Measurements from ENCODE around the gene PGLYRP3. TPM values are rescaled to one million over a fixed set of nuclear protein-coding genes. Genes with fewer than 3 reads are reported as not detected.

PGLYRP3 gene, protein sequence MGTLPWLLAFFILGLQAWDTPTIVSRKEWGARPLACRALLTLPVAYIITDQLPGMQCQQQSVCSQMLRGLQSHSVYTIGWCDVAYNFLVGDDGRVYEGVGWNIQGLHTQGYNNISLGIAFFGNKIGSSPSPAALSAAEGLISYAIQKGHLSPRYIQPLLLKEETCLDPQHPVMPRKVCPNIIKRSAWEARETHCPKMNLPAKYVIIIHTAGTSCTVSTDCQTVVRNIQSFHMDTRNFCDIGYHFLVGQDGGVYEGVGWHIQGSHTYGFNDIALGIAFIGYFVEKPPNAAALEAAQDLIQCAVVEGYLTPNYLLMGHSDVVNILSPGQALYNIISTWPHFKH
- not detected for polyA plus RNA-seq (ENCODE audit: insufficient read length in 4 of 4)

DNA sequence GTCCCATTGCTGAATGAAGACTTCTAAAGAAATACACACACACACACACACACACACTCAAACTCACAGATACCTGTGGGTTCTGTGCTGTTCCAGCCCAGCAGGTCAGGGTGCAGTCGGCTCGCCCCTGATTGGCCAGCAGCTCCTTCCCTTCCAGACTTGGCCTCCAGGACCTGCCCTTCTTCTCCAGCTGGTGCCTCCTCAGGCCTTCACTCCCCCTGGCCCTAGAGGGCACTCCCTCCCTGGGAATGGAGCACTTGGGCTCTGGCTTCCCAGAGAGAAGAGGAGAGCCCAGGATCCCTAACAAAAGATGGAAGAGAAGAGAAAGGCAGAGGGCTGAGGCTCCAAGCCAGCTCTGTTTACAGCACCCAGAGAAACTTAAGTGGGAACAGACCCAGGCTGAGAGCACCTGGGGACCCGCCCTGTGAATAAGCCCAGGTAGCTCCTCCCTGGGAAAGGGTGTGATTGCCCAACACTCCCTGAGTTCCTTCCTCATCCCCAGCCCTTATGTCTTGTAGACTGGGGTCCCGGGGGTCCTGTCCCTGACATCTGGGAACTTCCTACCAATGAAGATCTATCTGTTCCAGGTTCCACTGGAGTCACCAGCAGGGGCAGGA lies at the start of gene PGLYRP3:
PGLYRP3 (minus strand) TSS at position 383 of the 617 bp plus-strand sequence. CDS start 2,287 bp downstream, outside the sequence.
- no peak for DNase-seq (ENCODE audit: low read depth in 4 of 4, low spot score in 3 of 4)

DNA sequence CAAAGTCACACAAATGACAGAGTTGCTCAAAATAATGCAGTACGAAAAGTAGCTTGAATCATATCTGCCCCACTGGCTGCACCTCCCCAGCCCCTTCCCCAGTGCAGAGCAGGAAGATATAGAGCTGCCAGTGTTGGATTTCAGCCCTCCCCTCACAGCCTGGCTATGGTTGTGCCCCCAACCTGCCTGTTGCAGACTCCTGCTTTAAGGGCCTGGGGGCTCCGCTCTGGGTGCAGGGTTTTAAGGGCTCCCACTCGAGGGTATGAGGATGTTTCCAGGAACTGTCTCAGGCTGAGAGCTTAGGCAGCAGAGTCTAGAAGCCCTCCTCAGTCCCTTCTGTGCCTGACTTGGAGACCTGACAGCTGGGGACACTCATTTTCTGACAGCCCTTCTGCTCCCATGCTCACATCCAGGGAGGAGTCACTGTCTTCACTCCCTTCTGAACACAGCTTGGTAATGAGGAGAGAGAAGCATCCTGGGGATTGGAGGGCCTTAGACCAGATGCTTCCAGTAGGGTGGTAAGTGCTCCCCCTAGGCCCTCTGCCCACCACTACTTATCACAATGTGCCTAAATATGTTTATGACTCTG lies 49.5 kb upstream of the PGLYRP3 start:
- DNase-seq (ENCODE audit: low read depth in 4 of 4, low spot score in 3 of 4): peak; percentile 46 to 60 (median 54)

DNA sequence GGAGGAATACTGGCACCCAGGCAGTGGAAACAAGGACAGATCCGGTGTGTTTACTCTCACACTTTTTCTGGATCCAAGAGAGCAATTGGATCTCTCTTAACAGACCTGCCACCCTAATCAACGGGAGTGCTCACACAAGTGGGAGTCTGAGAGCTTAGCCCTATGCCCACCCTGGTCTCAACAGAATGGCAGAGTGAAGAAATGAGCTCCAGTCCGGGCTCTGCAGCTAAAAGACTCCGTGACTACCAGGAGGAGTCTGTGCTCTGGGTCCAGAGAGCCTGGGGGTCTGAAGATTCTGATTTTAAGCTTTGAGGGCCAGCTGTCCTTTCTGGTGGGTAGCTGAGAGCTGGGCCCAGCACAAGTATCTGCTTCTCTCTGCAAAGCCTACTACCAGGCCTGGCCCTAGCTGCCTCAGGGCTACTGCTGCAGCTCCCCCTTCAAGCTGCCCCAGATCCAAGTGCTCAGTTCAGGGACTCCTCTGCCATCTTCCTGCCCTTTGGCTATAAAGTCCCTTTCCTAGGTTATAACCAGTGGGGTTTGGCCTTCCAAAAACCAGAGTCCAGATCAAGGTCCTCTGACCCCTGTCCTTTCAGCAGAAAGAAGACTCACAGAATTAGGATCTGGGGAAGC lies 48.8 kb upstream of the PGLYRP3 start:
- DNase-seq (ENCODE audit: low read depth in 4 of 4, low spot score in 3 of 4): no peak

DNA sequence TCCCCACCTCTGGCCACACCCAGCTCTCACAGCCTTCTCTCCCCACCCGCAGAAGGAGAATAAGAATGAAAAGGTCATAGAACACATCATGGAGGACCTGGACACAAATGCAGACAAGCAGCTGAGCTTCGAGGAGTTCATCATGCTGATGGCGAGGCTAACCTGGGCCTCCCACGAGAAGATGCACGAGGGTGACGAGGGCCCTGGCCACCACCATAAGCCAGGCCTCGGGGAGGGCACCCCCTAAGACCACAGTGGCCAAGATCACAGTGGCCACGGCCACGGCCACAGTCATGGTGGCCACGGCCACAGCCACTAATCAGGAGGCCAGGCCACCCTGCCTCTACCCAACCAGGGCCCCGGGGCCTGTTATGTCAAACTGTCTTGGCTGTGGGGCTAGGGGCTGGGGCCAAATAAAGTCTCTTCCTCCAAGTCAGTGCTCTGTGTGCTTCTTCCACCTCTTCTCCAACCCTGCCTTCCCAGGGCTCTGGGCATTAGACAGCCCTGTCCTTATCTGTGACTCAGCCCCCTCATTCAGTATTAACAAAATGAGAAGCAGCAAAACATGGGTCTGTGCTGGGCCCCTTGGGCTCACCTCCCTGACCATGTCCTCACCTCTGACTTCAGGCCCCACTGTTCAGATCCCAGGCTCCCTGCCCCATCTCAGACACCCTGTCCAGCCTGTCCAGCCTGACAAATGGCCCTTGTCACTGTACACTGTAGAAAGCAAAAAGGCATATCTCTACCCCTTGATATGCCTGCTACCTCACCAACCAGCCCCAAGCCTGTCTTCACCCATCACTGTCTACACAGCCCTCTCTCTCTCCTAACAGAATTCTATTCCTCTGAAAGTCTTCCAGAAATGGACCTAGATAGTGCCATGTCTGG lies 48.1 kb upstream of the PGLYRP3 start:
- DNase-seq (ENCODE audit: low read depth in 4 of 4, low spot score in 3 of 4): no peak

DNA sequence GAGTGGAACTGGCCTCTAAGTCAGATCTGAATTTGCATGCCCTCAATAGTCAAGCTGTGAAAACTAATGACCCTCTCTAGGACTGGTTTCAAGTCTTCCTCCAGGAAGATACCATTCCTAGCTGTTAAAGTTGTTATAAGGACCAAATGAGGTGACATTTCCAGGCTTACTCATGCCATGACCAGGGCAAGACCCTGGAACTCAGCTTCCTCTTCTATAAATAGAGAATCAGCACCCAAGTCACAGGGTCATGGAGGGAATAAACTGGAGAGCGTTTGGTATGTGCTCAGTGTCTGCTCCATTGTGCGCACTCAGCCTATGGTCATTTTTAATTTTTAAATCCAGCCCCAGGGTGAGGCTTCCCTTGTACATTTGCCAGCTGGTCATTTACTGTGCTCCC lies 47.4 kb upstream of the PGLYRP3 start:
- no peak for DNase-seq (ENCODE audit: low read depth in 4 of 4, low spot score in 3 of 4)

DNA sequence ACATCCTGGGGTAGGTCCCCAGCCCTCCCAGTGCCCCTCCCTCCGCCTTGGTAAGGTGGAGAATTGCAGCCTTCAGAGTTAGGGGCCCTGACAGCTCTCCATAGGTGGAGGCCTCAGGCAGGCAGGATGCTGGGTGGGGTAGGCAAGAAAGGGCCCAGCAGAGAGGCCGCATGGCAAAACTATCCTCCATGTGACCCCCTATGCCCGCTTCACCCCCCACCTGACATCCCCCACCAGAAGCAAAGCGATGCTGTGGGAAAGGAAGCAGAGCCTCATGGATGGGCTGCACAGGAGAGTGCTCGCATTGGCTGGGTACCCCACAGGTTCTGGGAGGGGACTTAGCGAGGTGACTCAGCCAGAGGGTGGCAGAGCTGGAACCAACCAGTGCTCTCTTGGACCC lies 46.5 kb upstream of the PGLYRP3 start:
- no peak for DNase-seq (ENCODE audit: low read depth in 4 of 4, low spot score in 3 of 4)

DNA sequence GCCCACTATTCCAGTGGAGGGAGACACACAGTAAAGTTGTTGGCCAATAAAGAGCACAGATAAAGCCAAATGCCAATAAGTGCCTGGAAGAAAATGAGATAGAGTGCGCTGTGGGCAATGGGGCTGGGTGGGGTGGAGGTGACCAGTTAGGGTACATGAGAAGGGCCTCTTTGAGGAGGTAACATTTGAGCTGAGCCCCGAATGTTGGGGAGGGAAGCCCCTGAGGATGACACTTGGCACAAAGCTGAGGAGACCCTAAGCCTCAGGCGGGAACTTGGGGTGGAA lies 45.9 kb upstream of the PGLYRP3 start:
- DNase-seq (ENCODE audit: low read depth in 4 of 4, low spot score in 3 of 4): no peak

DNA sequence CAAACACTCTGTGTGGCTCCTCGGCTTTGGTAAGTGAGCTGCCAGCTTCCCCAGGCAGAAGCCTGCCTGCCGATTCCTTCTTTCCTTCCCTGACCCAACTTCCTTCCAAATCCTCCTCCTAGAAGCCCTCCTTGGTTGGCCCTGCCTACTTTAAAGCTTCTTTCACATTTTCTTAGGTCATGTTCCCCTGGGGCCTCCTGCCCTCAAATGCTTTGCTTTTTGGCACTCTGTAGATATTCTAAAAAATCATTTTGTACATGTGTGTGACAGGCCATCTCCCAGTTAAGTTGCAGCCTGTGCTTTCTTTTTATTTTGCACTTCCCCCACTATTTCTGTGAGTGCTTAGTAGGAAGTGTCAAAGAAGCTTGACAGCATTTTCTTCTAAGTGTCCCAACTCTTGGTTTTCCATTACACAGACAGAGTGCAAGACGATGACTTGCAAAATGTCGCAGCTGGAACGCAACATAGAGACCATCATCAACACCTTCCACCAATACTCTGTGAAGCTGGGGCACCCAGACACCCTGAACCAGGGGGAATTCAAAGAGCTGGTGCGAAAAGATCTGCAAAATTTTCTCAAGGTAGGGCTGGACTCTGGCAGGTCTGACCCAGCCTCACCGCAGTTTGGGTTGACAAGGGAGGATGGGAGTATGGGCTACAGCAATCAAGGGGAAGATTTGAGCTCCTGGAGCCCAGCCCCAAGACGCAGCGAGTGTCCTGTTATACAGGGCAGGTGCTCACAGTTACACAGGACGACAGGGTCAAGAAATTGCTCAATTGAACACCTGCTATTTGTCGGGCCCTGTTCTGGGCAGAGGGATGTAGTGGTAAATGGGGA lies 45.3 kb upstream of the PGLYRP3 start, which contains the start of gene S100A9:
S100A9 (plus strand) TSS at position 2 of the 838 bp plus-strand sequence; CDS start at position 432, 430 bp downstream.
- DNase-seq (ENCODE audit: low read depth in 4 of 4, low spot score in 3 of 4): no peak

DNA sequence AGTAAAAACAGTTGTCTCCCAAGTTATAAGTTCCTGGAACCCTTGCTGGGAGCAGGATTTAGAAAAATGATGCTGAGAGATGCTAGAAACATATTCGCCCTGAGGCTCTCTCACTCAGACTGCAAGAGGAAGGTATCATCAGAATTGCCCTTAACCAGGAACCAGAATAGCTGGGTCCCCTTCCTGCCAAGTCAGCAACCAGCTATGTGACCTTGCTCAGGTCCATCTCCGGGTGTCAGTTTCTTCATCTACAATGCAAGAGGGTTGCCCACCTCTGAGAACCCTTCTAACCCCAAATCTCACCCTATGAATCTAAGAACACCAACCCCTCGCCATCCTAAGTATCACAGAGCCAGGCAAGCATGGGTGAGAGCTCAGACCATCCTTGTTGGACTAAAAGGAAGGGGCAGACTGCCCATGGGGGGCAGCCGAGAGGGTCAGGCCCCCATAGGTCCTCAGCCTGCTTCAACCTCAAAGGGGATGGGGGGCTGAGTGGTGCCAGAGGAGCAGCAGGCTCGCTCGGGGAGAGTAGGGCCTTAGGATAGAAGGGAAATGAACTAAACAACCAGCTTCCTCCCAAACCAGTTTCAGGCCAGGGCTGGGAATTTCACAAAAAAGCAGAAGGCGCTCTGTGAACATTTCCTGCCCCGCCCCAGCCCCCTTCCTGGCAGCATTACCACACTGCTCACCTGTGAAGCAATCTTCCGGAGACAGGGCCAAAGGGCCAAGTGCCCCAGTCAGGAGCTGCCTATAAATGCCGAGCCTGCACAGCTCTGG lies 44.5 kb upstream of the PGLYRP3 start:
- DNase-seq (ENCODE audit: low read depth in 4 of 4, low spot score in 3 of 4): no peak

DNA sequence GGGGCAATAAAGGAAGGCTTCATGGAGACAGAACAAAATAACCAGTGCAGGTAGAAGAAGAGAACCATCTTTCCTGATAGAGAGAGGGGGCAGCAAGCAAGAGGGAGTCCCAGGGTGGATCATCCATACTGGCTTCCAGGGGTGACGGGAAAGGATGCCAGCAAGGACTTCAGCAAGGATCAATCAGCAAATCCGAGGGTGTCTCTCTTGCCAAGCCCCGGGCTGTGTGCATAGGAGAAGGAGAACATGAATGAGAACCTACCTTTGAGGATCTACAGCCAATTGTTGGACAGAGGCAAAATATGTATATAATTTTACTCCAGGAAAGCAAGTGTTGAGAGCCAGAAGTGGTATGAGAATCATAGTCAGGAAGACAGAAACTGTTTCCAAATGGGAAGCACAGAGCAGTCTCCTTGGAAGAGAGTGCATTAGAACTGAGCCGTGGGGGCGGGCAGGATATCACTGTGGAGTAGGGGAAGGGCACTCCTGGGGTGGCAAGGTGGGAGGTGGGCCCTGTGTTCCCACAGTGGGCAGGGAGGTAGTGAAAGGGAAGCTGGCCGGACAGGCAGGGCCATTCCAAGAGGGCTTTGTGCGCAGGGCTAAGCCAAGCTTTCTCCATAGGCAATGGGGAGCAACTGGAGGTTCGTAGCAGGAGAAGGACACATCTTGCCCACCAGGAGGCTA lies 43.8 kb upstream of the PGLYRP3 start:
- no peak for DNase-seq (ENCODE audit: low read depth in 4 of 4, low spot score in 3 of 4)

DNA sequence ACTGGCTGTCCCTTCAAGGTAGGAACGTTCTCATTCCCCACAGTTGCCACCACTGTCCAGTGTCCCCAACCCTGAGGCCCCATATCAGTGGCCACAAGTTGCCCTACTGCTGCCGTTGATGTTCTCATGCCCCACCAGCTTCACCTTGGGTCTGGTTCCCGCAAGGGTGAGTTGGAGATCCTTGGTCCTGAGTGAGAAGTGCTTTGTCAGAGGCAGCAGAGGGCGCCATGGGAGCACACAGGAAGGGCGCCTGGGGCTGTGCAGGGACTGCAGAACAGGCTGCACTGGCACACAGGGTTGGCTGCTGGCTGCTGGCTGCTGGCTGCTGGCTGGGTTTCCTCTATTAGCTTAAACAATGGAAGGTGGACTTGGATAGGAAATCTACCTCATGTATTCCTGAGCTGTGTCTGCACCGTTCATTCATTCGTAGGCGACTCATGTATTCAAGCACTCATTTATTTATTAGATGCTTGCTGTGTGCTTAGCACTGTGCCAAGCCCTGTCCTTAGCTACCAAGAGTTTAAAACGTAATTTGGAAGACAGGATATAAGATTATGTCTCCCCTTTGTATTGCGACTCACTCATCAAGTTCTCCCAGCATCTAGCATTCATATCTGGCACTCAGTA lies 42.8 kb upstream of the PGLYRP3 start:
- no peak for DNase-seq (ENCODE audit: low read depth in 4 of 4, low spot score in 3 of 4)

DNA sequence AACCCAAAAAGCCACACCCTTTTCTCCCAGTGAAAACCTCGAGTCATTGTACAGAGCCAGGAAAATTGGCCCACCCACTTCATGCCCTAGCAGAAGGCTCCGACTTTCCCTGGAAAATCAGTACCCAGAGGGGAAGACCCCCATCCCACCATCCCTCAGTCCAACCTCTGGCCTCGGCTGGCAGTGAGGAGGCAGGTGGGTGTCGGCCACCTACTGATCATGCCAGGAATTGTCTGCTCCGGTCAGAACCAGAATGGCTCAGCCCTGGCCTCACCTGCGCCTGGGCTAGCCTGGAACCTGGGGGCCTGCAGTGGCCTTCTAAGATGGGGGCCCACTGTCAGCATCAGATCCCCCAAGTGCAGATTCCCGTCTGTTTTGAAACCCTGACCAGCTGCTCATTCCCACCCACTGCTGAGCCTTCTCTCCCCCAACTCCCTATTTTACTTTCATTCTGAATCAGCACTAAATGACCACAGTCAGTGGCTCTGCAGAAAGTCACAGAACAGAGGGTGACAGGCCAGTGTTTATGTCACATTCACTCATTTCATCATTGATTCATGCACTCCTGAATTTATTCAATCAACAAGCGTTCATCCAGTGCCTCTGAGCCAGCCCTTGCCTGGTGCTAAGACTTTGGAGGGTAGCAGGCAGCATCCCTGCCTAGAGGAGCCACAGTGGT lies 41.9 kb upstream of the PGLYRP3 start:
- DNase-seq (ENCODE audit: low read depth in 4 of 4, low spot score in 3 of 4): no peak

DNA sequence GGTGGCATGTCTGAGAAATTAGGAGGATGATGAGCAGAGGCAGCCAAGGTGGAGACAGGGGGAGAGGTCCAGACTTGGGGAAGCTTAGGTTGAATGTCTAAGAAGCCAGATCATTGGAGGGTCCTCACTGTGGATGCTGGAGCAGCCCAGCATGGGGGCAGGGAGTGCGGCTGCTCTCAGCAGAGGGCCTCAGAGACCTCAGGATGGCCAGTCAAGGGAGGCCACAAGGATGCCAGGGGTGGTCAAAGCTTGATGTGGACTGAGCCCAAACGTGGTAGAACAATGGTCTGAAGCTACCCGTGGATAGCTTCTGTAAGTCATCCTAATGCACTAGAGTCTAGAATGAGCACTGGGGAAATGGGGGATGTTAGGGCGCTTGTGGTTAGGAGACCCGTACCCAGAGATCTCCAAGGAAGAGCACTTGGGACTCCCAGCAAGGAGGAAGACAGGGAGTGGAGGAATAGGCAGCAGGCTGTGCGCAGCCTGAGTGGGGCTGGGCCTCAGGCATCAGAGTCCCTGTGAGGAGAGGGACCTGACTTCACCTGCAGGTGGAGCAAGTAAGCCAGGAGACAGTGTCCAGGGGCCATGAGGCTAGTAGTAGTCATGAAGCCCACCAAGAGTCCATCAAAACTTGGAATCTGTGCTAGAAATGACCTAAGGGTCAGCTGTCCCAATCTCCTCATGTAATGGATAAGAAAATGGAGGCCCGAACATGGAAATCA lies 40.6 kb upstream of the PGLYRP3 start:
- DNase-seq (ENCODE audit: low read depth in 4 of 4, low spot score in 3 of 4): no peak

DNA sequence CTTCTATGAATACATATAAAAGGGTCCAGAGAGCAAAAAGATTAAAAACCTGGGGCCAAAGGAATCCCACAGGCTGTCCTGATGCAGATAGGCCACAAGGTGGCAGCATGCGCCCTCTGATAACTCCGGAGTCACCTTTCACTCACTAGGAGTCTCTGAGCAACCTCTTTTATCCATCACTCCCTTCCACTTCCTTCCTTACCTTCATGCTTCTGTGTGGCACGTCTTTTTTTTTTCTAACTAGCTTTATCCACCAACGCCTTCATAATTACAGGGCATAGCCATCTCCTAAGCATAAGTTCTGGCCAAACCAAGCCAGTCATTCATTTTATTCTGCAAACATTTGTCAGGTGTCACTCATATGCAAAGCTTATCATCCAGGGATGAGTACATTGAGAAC lies 39.8 kb upstream of the PGLYRP3 start:
- peak in 2 of 4 donors; percentile 22 to 27 for DNase-seq (ENCODE audit: low read depth in 4 of 4, low spot score in 3 of 4)

DNA sequence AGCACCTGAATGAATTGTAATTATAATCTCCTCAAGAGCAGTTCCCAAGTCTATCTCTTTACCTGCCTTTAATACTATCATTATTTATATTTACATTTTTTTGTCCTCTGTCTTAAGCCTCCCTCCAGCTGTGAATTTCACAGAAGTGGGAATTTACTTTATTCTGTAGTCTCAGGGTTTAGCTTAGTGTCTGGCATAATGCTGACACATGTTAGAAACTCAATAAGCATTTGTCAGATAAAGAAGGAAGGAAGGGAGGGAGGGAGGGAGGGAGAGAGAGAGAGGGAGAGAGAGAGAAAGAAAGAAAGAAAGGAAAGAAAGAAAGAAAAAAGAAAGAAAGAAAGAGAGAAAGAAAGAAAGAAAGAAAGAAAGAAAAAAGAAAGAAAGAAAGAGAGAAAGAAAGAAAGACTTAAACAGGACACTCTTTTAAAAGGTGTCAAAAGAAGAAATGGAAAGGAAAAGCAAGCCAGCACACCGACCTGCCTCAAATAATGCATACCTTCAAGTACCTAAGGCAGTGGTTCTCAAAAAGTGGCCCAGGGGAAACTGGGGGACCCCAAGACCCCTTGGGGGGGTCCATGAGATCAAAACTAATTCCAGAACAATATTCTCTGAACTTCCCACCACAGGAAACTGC lies 37.7 kb upstream of the PGLYRP3 start:
- DNase-seq (ENCODE audit: low read depth in 4 of 4, low spot score in 3 of 4): no peak
